ENCODE results near the gene CCDC141. TPM values are rescaled to one million over a fixed set of nuclear protein-coding genes. Genes with fewer than 3 reads are reported as not detected.
A peak's percentile ranks its signal among the peaks of the same experiment; 100 is the strongest.

Gene CCDC141
- total and polyA plus RNA-seq, 2 of the 13 experiments (the other 11 are each of a cell fraction or from before 2014, with no cell fraction given), result not detected

GRCh38 chr2:178829299-178829960 is 220.5 kb downstream of the CCDC141 start:
- Histone ChIP-seq H3K9ac (ENCODE audit: insufficient read depth, low read depth, low read length) (no peak overlapping the region), H3K4me3 (replicated peaks in 1 of 3; ENCODE audit: insufficient read depth in 1 of 3, low read depth in 2 of 3, low read length in 3 of 3) (no peak overlapping the region), H3K27ac (ENCODE audit: extremely low read length, insufficient read depth, low read length) (no peak overlapping the region), H3K9me3 (ENCODE audit: low read length) (no peaks in the 10 kb centered on the region), H3K79me2 (ENCODE audit: insufficient read depth, low read length) (no peaks in the 10 kb centered on the region), H3K36me3 (replicated peaks in 1 of 2; ENCODE audit: control insufficient read depth in 1 of 2, insufficient read depth in 2 of 2, low read length in 2 of 2) (no peaks in the 10 kb centered on the region), H3K4me1 (ENCODE audit: insufficient read depth, low read length) (peaks cover 11% of the 10 kb centered on the region), H3K4me2 (ENCODE audit: low read depth, low read length) (no peak overlapping the region), H3K27me3 (ENCODE audit: control insufficient read depth in 1 of 2, insufficient read depth in 2 of 2, low read length in 2 of 2) (no peaks in the 10 kb centered on the region; a peak in 2 of 5 replicates), H2AFZ (ENCODE audit: low read length) (no peak overlapping the region), H4K20me1 (ENCODE audit: insufficient read depth, low read length) (no peaks in the 10 kb centered on the region)
- ChIA-PET POLR2A (no interaction called here), CTCF (ENCODE audit: low intra/inter-chr PET ratio, low total read pairs) (no interaction called here)
- BruUV-seq (replicated peaks), result no TSS peak
- in situ Hi-C loops (cut with HindIII; ENCODE audit: extremely low pct_ligation_motif_present, low pct_unique_long_range_greater_than_20kb), result no loop called here
- TF ChIP-seq CEBPZ (IDR thresholded peaks at IDR 0.05; ENCODE audit: low read length) (no peak), SUZ12 (IDR thresholded peaks at IDR 0.05; ENCODE audit: low read depth, low read length) (no peak), ZFP1 (CRISPR knock-in tag; IDR thresholded peaks at IDR 0.05) (no peak)
- ATAC-seq (no peak), DNase-seq (ENCODE audit: low spot score) (no peak), FAIRE-seq (peak; percentile 4)
- WGBS (ENCODE audit: low lambda C conversion rate), result 12% methylated on average over 3 of the region's 3 CpGs
- intact Hi-C loops (cut with micrococcal nuclease; ENCODE audit: unreplicated experiment), result no loop called here

- Histone ChIP-seq H2AFZ (ENCODE audit: low read length) (no peak overlapping the region), H3K4me2 (ENCODE audit: low read depth, low read length) (no peak overlapping the region), H3K4me1 (ENCODE audit: insufficient read depth, low read length) (peaks cover 11% of the 10 kb centered on the region), H3K27ac (ENCODE audit: extremely low read length, insufficient read depth, low read length) (no peak overlapping the region), H3K9me3 (ENCODE audit: low read length) (no peaks in the 10 kb centered on the region), H3K36me3 (replicated peaks in 1 of 2; ENCODE audit: control insufficient read depth in 1 of 2, insufficient read depth in 2 of 2, low read length in 2 of 2) (no peaks in the 10 kb centered on the region), H3K9ac (ENCODE audit: insufficient read depth, low read depth, low read length) (no peak overlapping the region), H3K79me2 (ENCODE audit: insufficient read depth, low read length) (no peaks in the 10 kb centered on the region), H3K27me3 (ENCODE audit: control insufficient read depth in 1 of 2, insufficient read depth in 2 of 2, low read length in 2 of 2) (no peaks in the 10 kb centered on the region; a peak in 2 of 5 replicates), H3K4me3 (replicated peaks in 1 of 3; ENCODE audit: insufficient read depth in 1 of 3, low read depth in 2 of 3, low read length in 3 of 3) (no peak overlapping the region), H4K20me1 (ENCODE audit: insufficient read depth, low read length) (no peaks in the 10 kb centered on the region)
- no TSS peak for BruUV-seq (replicated peaks)
- DNase-seq (ENCODE audit: low spot score) (no peak), ATAC-seq (no peak), FAIRE-seq (no peak)
- CTCF ChIA-PET (ENCODE audit: low intra/inter-chr PET ratio, low total read pairs), result no interaction called here
- intact Hi-C loops (cut with micrococcal nuclease; ENCODE audit: unreplicated experiment) (no loop called here), in situ Hi-C loops (cut with HindIII; ENCODE audit: extremely low pct_ligation_motif_present, low pct_unique_long_range_greater_than_20kb) (no loop called here)
- POLR2A ChIA-PET, result no interaction called here
- 6% methylated on average over 4 of the region's 4 CpGs for WGBS (ENCODE audit: low lambda C conversion rate)
- TF ChIP-seq SKIL (CRISPR knock-in tag; IDR thresholded peaks at IDR 0.05; ENCODE audit: borderline replicate concordance), result no peak
- no peak for TF ChIP-seq HOXA7 (CRISPR knock-in tag; IDR thresholded peaks at IDR 0.05)
- TF ChIP-seq ZKSCAN8 (CRISPR knock-in tag; IDR thresholded peaks at IDR 0.05; ENCODE audit: borderline replicate concordance), result no peak
- no peak for TF ChIP-seq CEBPB (IDR thresholded peaks at IDR 0.05; ENCODE audit: borderline replicate concordance, low read depth, low read length)
- no peak for TF ChIP-seq KLF12 (CRISPR knock-in tag; IDR thresholded peaks at IDR 0.05; ENCODE audit: borderline replicate concordance)
- no peak for TF ChIP-seq TOPORS (CRISPR knock-in tag; IDR thresholded peaks at IDR 0.05)
- TF ChIP-seq DBP (CRISPR knock-in tag; IDR thresholded peaks at IDR 0.05; ENCODE audit: not compliant biosample characterization), result no peak
- TF ChIP-seq ARNT2 (CRISPR knock-in tag; IDR thresholded peaks at IDR 0.05; ENCODE audit: low read depth), result no peak
- no peak for TF ChIP-seq FIP1L1 (IDR thresholded peaks at IDR 0.05; ENCODE audit: borderline replicate concordance, insufficient read depth, low read depth, low read length)
These were observed 221.5 kb downstream of the CCDC141 start for GRCh38 chr2:178828486-178828881.
